HG03558 (cell line): ENCODE measurements around the gene VWA7.
"Not testable (repeated sequence)": the region's sequence is repeated elsewhere in the genome, so short reads cannot be mapped to it uniquely, and the experiment has no call there.

ENCODE experiments used
- ATAC-seq: cut with Tn5 transposase; IDR thresholded peaks from one replicate; pipeline ENCODE4 v1.9.1; 2021; ENCODE audit warnings: moderate number of reproducible peaks; ENCODE audit not compliant: unreplicated experiment; ENCODE audit errors: extremely low read depth

VWA7 gene

DNA sequence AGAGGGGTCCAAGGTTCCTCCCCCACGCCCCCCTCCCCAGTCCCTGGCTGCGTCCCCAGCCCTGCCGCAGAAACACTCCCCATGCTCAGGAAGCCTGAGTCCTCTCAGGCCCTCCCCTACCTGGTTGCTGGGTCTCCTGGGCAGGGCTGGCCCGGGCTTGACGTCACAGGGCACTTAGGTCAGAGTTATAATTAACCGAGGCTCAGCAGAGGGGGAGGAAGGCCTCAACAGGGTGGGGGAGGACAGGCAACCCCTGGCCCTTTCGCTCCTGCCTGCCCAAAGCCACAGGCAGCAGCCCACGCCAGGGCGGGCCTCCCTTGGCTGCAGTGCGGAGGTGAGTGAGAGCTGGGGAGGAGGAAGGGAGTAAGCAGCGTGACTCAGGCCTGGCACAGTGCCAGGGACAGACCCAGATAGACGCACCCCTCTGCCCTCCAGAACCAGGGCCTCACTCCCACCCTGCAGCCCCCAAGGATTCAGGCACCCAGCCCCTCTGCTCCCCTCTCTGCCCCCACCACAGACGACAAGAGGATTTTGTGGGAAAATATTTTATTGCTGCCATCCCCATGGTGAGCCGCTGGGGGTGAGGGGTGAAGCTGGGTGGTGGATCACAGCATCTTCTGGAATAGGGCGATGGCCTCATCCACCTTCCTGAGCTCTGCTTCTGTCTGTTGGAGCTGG lies at the start of gene VWA7:
VWA7 (minus strand) TSS at position 340 of the 678 bp plus-strand sequence. CDS start 549 bp downstream, outside the sequence.
- peak; percentile 34 for ATAC-seq

DNA sequence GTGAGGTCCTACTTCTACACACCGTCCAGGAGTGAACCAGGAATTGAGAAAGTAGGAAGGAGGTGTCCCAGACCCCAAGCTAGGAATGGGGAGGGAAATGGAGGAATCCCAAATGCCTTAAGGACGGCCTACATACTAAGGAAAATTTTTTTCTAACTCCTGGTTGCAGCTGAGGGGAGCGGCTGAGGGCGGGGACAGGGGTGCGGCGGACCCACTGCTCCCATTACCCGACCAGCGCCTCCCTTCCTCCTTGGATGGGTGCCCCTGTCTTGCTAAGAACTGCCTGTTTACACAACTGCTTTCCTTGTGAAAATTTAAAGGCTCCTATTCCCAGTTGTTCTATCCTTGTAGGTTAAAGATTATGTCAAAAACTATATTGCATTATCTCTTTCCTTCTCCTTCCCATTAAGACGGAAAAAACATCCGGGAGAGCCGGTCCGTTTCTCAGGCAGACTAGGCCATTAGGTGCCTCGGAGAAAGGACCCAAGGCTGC lies 49.7 kb upstream of the VWA7 start:
- no peak for ATAC-seq

GRCh38 chr6:31825553-31825952 lies 48.4 kb upstream of the VWA7 start:
- no peak for ATAC-seq

DNA sequence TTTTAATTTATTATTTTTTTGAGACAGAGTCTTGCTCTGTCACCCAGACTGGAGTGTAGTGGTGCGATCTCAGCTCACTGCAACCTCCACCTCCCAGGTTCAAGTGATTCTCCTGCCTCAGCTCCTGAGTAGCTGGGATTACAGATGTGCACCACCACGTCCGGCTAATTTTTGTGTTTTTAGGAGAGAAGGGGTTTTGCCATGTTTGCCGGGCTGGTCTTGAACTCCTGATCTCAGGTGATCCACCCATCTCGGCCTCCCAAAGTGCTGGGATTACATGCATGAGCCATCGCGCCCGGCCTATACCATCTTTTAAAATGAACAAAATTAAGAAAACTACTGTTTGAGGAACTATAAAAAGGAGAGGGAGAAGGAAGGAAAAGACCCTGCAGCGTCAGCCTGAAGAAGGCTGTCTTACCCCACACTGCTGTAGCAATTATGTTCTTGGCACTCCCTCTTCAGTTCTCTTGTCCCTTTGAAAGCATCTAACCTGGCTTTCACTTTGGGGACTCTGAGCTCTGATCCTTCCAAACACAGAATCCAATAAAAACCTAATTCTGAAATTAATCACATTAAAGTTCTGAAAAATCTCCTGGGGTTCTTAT lies 46.6 kb upstream of the VWA7 start:
- ATAC-seq = not testable (repeated sequence)

DNA sequence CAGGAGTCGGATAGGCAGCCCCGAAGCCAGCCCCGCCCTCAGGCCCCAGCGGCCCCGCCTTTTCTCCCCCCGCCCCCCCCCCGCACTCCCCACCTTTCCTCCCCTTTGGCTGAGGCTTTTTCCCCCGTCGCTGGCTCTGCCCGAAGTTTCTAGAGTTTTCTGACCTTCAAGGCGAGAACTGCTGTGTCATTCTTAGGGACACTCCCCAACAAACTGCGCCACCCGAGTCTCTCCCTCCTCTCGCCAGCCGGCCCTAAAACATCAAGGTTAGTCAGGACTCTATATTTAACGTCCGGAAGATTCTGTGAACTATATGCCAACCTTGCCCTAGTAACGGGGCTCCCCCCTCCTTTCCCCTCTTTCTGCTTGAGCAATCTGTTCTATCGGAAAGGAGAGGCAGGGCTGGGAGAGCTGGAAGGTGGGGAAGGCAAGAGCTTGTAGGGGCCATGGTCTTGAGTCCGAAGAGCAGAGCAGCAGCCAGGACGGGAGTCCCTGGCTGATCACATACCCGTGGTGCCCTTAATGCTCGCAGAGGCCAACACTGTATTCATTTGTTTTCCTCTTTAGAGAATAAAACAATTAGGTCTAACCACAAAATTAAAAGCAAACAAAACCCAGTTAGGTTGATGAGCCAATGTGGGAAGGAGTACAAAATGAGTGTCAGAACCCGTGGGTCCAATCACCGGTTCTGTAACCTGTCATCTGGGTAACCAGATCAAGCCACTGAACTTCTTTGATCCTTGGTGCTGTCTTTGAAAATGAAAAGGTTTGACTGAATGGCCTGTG lies 45.1 kb upstream of the VWA7 start:
- no peak for ATAC-seq

DNA sequence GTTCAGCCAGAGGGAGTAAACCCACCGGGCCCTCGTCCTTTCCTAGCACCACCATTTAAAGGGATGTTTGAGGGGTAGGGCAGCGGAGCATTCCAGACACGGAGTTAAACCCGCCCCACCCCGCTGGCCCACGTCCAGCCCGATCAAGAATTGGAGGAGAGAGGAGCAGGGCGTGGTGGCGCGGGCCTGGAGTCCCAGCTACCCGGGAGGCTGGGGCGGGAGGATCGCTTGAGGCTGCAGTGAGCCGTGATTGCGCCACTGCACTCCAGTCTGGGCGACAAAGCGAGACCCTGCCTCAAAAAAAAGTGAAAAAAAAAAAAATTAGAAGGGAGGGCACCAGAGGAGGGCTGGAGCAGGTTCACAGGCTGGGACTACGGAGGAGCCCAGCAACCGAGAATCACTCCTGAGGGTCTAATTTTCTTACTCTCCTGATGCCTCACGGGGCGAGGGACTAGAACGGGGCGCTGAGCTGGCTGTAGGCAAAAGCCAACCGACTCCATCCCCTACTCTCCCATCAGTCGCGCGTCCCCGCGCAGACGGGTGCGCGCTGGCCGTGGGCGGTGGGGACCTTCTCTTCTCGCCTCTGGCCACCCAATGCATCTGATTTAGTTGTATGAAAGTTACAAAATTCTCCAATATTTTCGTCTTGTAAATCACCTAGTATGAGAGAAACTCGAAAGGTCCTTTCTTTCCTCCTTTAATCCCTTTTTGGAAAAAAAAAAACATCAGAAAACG lies 44.3 kb upstream of the VWA7 start:
- no peak for ATAC-seq

- ATAC-seq = not testable (repeated sequence)
Observed at GRCh38 chr6:31820399-31820798, 43.3 kb upstream of the VWA7 start.

DNA sequence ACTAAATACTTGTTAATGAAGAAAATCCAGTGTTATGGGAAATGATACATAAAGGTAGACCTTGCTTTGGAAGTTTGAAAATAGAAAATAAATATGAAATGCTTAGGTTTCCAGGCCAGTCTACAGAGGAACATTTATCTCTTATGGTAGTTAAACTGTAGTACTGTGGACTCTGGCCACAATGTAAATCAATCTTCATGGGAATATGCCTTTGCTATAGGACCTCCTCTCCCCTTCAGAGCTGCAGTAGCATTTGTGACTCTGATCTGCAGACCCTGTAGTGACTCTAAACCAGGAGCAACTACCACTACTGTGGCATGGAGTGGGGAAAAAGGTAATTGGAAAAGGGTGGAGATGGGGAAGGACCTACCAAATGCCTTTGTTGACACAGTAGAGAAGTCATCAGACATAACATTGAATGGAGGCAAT lies 42.8 kb upstream of the VWA7 start:
- no peak for ATAC-seq

- ATAC-seq = not testable (repeated sequence)
Observed at GRCh38 chr6:31817929-31818511, 40.9 kb upstream of the VWA7 start.

- ATAC-seq = not testable (repeated sequence)
Observed at GRCh38 chr6:31817133-31817928, 40.2 kb upstream of the VWA7 start.

DNA sequence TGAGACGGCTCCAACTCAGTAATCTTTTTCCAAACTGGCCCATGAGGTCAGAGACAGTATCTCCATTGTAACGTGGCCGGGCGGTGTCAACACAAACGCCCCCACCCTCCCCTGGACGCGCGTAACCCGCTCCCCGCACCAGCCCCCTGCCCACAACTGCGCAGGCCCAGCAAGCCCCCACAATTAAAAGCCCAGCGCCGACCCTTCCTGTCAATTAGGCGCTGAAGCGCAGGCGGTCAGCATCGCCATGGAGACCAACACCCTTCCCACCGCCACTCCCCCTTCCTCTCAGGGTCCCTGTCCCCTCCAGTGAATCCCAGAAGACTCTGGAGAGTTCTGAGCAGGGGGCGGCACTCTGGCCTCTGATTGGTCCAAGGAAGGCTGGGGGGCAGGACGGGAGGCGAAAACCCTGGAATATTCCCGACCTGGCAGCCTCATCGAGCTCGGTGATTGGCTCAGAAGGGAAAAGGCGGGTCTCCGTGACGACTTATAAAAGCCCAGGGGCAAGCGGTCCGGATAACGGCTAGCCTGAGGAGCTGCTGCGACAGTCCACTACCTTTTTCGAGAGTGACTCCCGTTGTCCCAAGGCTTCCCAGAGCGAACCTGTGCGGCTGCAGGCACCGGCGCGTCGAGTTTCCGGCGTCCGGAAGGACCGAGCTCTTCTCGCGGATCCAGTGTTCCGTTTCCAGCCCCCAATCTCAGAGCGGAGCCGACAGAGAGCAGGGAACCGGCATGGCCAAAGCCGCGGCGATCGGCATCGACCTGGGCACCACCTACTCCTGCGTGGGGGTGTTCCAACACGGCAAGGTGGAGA lies 38.1 kb upstream of the VWA7 start, which contains the start of the genes HSPA1A and HSPA1L:
HSPA1A (plus strand) TSS at position 519 of the 814 bp plus-strand sequence; CDS start at position 733, 214 bp downstream.
HSPA1L (minus strand) TSS at position 259 of the 814 bp plus-strand sequence. CDS start 3,311 bp downstream, outside the sequence.
- no peak for ATAC-seq

DNA sequence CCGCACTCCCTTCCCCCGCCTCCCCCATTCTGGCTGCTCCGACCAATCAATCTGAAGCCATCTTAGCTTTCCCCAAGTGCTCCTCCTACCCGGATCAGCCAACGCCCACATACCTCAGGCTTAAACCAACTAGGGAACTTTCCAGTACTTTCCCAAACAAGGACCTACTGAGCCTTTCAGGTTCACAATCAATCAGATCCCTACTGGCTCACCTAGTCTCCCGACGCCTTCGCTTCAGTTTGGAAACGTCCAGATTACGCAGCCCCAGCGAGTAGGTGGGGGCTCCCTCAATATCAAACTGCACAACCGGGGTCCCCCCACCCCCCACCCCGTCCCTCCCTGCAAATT lies 37.5 kb upstream of the VWA7 start:
- no peak for ATAC-seq

DNA sequence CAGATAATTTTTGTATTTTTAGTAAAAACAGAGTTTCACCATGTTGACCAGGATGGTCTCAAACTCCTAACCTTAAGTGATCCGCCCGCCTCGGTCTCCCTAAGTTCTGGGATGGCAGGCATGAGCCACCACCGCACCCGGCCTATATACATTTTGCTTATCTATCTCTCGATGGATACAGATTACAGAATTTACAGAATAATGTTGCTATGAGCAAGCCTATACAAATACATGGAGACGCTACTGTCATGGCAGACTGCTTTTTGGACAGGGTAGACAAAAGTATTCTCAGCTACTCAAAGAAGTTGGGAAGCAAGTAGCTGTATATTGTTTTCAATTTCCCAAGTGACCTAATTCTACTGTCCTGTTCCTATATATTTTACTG lies 36.3 kb upstream of the VWA7 start:
- ATAC-seq = no peak

DNA sequence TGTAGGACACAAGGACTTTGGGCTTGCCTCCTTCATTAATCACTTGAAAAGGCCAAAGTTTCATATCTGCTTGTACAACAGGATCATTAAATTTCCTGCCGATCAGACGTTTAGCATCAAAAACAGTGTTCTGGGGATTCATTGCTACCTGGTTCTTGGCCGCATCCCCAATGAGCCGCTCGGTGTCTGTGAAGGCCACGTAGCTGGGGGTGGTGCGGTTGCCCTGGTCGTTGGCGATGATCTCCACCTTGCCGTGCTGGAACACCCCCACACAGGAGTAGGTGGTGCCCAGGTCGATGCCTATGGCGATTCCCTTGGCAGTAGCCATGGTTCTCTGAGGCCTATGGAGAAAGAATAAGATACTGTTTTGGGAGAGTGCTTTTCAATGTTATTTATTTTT lies 34.5 kb upstream of the VWA7 start:
- ATAC-seq = no peak

GRCh38 chr6:31808599-31808998 lies 31.5 kb upstream of the VWA7 start:
- not testable (repeated sequence) for ATAC-seq

DNA sequence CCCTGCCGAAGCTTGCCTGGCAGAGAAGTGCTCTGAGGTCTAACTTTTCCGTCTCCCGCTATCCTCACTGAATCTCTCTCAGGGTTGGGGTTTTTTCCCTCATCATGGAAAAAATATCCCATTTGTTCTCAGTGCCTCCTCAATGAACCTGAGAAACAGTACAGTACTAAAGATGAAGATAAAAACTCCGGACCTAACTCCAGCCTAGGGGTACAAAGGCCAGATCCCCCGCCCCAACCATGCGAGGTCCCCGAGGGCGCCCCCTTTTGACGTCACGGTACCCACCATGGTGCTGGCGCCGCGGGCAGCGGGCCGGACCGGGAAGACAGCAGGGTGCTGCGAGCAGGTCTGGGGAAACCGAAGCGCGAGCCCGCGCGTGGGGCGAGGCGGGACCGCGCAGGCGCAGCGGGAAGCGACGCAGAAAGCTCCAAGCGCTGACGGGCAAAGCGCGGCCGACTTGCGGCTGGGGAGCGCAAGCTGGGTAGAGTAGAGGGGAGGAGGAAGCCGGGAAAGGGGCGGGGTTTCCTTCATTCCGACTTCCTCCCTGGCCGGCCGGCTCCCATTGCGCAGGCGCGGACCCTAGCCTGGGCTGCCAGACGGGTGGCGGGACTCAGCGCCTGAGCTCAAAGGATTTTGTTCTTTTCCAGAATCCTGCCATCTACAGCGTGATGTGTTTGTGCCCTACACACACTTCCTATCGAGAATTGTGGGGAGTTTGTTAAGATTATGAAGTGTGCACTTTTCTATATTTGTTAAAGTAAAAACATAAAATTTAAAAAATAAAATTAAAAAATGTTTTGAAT lies 29.5 kb upstream of the VWA7 start, which contains the start of gene LSM2:
LSM2 (minus strand) TSS at position 497 of the 803 bp plus-strand sequence; CDS start at position 288, 209 bp downstream.
- ATAC-seq = peak; percentile 78

DNA sequence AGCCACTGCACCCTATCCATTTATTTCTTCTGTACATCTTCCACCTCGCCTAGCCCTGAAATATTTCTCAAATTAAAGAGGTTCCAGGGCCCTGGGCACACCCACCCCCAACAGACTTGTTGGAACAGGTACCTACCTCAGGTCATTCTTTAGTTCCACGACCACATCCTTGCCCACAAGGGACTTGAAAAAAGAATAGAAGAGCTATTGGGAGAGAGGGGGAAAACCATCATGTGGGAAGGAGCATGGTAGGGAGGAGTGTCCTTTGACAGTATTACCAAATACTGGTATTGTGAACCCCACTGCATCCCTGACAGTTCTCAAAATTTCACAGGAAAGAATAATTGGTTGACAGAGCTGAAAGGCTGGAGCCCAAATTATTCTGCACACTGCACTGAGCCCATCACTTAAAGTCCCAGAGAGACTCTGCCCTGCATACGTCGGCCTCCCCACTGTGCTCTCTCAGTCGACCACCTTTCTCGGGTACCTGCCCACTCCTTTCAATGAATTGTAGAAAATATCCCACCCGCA lies 28.9 kb upstream of the VWA7 start:
- no peak for ATAC-seq
